HG03139 (cell line): ENCODE results near the gene ARSI.

Source experiments
- ATAC-seq: cut with Tn5 transposase; IDR thresholded peaks from one replicate; pipeline ENCODE4 v1.9.1; 2021; ENCODE audit not compliant: unreplicated experiment

The ARSI gene

DNA sequence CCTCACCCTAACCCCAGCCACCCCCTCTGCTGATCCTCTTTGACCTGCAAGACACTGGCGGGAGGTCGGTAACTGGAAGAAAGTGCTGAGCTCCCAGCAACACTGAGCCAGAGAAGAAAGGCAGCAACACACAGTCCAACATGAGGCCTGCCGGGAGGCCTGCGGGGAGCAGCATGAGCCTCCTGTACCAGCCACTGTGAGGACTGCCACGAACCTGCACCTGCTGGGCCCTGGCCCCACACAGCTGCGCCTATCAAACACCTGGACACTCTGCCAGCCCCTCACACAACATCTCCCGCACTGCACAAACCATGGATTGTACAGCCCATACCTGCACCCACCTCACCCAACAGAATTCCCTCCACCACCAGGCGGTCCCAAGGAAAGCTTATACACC, 31.4 kb downstream of the ARSI start:
- no peak for ATAC-seq

- ATAC-seq, result no peak
These were observed 32.0 kb downstream of the ARSI start for GRCh38 chr5:150270541-150271295.

DNA sequence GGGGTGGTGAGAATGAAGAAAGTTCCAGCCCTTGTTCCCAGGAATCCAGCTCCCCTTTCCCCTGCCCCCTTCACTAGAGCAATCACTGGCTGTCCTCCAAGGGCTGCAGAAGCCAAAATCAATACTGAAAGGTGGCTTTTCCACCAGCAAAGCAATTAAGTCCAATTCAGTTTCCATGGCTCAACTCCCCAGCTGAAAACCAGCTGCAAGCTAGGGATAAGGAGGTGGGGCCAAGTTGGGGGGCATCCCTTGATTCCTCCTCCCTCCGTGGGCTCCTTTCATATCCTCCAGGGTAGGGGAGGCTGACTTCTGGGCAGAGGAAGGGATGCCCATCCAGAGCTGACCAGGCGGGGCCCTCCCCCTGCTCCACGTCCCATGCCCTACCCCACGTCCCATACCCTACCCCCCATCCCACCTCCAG, 35.8 kb downstream of the ARSI start:
- no peak for ATAC-seq

GRCh38 chr5:150265870-150266383, 36.8 kb downstream of the ARSI start:
- ATAC-seq, result no peak

GRCh38 chr5:150264667-150265603, 37.8 kb downstream of the ARSI start:
- no peak for ATAC-seq

- ATAC-seq, result no peak
These were observed 38.7 kb downstream of the ARSI start for GRCh38 chr5:150263801-150264621.

DNA sequence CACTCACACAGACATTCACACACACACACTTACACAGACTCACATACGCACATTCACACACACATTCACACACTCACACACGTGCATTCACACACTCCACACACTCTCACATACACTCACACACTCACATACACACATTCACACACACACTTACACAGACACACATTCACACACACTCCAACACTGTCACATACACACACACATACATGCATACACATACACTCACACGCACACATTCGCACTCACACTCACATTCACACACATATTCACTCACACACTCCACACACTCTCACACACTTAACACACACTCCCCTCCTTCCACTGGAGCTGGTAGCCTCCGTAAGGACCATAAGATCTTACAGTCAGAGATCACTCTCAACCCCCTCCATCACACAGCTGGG, 39.3 kb downstream of the ARSI start:
- no peak for ATAC-seq

DNA sequence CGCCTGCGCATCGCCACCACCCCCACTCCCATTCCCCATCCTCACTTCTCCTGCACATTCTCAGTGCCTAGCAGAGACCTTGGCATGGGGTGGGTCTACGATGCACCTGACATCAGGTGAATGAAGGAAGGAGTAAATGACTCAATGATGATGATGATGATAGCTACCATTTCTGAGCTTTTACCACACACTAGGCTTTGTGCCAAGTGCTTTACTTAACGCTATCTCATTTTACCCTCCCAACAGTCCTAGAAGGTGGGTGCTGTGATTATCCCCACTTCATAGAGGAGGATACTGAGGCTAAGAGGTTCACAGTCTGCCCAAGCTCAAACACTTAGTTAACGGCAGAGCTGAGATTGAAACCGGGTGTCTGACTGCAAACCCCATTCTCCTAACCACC, 40.2 kb downstream of the ARSI start:
- ATAC-seq, result no peak

GRCh38 chr5:150261231-150261630, 41.5 kb downstream of the ARSI start:
- no peak for ATAC-seq

DNA sequence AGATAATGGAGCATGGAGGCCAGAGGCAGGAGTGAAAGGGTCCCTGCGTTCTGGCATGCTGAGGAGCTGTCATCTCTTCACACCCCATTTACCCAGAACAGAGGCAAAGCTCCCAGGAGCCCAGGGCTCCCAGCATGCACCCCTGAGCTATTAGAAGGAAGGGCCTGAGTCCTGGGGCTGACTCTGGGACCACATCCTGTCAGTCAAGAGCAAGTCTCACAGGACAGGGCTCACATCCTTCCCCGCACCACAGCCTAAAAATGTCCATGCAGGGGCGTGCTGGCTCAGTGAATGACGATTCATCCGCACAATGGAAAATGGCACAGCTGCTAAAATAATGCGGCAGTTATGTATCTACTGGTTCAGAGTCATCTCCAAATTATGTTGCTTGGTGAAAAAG, 44.6 kb downstream of the ARSI start:
- peak; percentile 76 for ATAC-seq

- ATAC-seq, result no peak
These were observed 45.3 kb downstream of the ARSI start for GRCh38 chr5:150257424-150257823.

- ATAC-seq, result no peak
These were observed 46.2 kb downstream of the ARSI start for GRCh38 chr5:150256410-150257064.

DNA sequence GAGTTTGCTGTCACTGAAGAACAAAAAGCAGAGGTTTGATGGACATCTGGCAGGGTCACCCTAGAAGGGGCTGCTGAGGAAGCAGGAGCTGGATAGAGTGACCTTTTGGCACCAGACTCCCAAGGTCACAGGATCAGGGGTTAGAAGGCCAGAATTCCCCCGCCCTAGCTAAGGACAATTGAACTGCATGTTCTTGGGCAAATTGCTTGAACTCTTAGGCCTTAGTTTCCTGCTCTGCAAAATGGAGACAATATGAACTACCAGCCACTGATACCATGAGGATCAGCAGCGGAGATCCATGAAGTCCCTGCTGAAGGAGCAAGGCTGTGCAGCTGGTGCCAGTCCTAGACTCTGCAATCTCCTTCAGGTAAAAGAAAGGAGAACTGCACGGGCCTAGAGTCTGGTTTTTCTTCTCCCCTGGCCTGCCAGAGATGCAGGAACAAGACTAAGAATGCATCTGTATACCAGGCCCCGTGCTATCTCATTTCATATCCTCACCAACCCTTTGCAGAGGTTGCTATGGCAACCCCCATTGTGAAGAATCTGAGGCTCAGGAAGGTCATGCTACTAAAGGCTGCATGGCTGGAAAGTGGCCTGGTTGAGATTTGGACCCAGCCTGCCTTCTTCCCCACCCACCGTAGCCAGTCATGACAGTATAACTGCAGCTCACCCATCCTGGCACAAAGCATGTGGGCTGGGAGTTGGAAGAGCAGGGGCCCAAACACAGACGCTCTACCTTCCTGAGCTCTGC, 46.9 kb downstream of the ARSI start:
- ATAC-seq, result no peak

GRCh38 chr5:150254774-150255173, 47.9 kb downstream of the ARSI start:
- ATAC-seq, result no peak

DNA sequence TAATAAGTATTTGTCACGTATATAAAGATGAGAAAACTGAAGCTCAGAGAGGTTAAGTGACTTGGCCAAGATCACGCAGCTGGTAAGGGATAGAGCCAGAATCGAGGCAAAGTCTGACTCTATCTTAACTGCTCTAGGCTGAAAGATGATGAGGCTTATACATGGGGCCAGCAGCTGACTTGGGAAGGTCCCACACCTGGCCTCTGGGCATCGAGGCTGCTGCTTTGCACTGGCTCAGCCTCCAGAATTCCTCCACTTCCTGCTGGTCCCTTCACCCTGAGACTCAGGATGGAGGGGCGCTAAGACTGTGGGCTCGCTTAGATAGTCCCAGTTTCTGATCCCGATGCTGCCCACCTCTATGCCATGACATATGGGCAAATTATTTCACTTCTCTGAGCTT, 48.3 kb downstream of the ARSI start:
- no peak for ATAC-seq

GRCh38 chr5:150253416-150254208, 49.1 kb downstream of the ARSI start:
- no peak for ATAC-seq

DNA sequence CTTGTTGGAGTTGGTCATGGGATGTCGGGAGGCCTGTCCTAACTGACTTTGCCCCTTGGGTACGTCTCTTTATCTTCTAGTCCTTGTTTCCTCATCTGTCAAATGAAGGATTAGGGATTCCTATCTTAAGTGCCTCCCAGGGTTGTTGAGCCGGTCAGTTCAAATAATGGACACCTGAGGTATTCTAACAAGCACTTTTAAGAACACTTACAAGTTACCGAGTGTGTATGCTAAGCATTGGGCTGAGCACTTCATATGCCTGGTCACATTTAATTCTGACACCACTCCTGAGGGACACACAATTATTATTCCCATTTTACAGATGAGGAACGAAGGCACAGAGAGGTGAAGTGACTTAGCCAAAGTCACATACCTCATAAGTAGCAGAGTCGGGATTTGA, 50.2 kb downstream of the ARSI start:
- ATAC-seq, result no peak

- ATAC-seq, result no peak
These were observed 51.2 kb downstream of the ARSI start for GRCh38 chr5:150251504-150251903.

- ATAC-seq, result no peak
These were observed 53.0 kb downstream of the ARSI start for GRCh38 chr5:150249744-150250143.
